ENCODE results near the gene DCX.

The DCX gene

DNA sequence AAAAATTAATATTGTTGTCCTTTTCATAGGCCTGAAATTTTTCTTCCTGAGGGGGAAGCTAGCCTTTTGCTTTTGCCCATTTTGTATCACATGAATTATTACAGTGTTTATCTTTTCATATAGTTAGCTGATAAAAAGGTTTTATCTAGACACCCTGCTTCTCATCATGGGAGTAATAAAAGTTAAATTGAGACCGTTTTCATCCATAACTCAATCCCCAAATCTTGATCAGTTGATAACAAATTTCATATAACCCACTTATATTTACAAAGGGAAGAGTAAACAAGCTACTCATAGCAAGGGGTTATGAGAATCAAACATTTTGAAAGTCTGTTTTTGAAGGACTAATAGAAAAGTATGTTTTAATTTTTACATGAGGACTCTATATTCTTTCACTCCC lies 23.5 kb upstream of the DCX start:
- H3K27ac ChIP-seq: no peak overlapping the region
- TF ChIP-seq ZFX (IDR thresholded peaks at IDR 0.05) (no peak), CTCF (conservative IDR thresholded peaks at IDR 0.05) (no peak)

GRCh38 chrX:111431001-111431400 lies 19.0 kb upstream of the DCX start:
- H3K27ac ChIP-seq: no peak overlapping the region
- no peak for TF ChIP-seq ZFX (IDR thresholded peaks at IDR 0.05)
- no peak for TF ChIP-seq CTCF (conservative IDR thresholded peaks at IDR 0.05)

- no peak overlapping the region for H3K27ac ChIP-seq
- TF ChIP-seq ZFX (IDR thresholded peaks at IDR 0.05): no peak
- TF ChIP-seq CTCF (conservative IDR thresholded peaks at IDR 0.05): no peak
Measured at GRCh38 chrX:111411557-111411956, 435 bp downstream of the DCX start.

DNA sequence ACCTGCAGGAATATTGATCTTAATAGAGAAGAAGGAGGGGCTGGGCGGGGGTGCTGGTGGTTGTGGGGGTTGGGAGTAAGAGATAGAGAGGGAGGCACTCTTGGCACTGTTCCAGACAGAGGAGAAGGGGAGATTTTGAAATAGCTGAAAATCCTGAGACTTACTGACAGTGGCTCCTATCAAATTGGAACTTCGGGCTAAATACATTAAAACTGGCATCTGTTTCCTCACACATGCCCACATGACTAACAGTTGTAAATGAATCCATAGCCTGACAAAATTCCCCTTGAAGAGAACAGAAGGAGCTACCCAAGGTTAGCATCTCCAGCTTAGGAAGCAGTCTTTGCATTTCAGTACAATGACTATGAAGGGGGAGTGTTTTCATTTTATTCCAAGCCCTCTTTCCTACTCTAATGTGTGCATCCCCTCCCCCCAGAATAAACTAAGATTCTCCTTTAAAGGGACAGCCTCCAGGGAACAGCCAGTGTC lies 1.4 kb downstream of the DCX start:
- TF ChIP-seq ZFX (IDR thresholded peaks at IDR 0.05): no peak
- no peak for TF ChIP-seq CTCF (conservative IDR thresholded peaks at IDR 0.05)
- H3K27ac ChIP-seq: no peak overlapping the region

DNA sequence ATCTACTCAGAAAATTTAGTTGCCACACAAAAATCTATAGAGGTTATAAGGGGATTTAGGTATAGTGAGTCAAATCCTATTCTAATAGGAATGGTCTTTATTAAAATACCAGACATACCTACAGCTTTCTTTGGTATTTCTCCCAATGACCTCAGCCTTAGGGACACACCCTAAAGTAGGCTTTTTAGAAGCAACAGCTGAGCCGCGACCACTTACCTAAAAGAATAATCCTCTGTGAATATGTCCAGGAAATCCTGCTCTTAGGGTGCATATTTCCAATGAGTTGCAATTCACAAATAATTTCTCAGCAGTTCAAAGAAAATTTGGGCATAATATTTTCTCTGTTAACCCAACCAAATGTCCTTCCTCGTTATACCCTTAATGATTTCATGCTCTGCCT lies 2.7 kb downstream of the DCX start:
- H3K27ac ChIP-seq: no peak overlapping the region
- TF ChIP-seq CTCF (conservative IDR thresholded peaks at IDR 0.05) (no peak), ZFX (IDR thresholded peaks at IDR 0.05) (no peak)

GRCh38 chrX:111407948-111408347 lies 4.0 kb downstream of the DCX start:
- TF ChIP-seq CTCF (conservative IDR thresholded peaks at IDR 0.05) (no peak), ZFX (IDR thresholded peaks at IDR 0.05) (no peak)
- no peak overlapping the region for H3K27ac ChIP-seq

- no peak overlapping the region for H3K27ac ChIP-seq
- TF ChIP-seq CTCF (conservative IDR thresholded peaks at IDR 0.05): no peak
- TF ChIP-seq ZFX (IDR thresholded peaks at IDR 0.05): no peak
Measured at GRCh38 chrX:111402344-111402743, 9.6 kb downstream of the DCX start.

Data from C4-2B (cell line).